GM23338 (cell line): Measurements from ENCODE around the gene G3BP1.

ENCODE experiments used
- CREB1 ChIP-seq: fragments of 250-450 bp; sonication (Bioruptor Pico); IDR thresholded peaks from 2 replicates; pipeline ENCODE4 v1.5.0; 2020; ENCODE audit warnings: low read depth, mild to moderate bottlenecking, moderate library complexity
- EZH2 ChIP-seq: fragments of 200-600 bp; sonication (generic); IDR thresholded peaks from one replicate; pipeline ENCODE4 v1.8.0; 2017; ENCODE audit warnings: antibody characterized with exemption, mild to moderate bottlenecking, low read depth; ENCODE audit not compliant: unreplicated experiment
- EZH2phosphoT487 ChIP-seq: fragments of 200-600 bp; sonication (generic); IDR thresholded peaks from one replicate; pipeline ENCODE4 v1.8.1; 2018; ENCODE audit warnings: antibody characterized with exemption; ENCODE audit not compliant: unreplicated experiment
- JUNB ChIP-seq: IDR thresholded peaks from one replicate; pipeline ENCODE4 v1.6.1; 2016; ENCODE audit warnings: antibody characterized with exemption; ENCODE audit not compliant: unreplicated experiment
- POLR2AphosphoS5 ChIP-seq: IDR thresholded peaks from 2 replicates; pipeline ENCODE4 v1.6.1; 2016; ENCODE audit warnings: antibody characterized with exemption, low read depth
- STAT1 ChIP-seq: IDR thresholded peaks from one replicate; pipeline ENCODE4 v1.6.1; 2016; ENCODE audit warnings: antibody characterized with exemption; ENCODE audit not compliant: unreplicated experiment
- ZNF114 ChIP-seq: fragments of 250-450 bp; sonication (Bioruptor Pico); IDR thresholded peaks from 2 replicates; pipeline ENCODE4 v1.5.0; 2020; ENCODE audit warnings: mild to moderate bottlenecking, moderate library complexity
- TF ChIP-seq, protein P1 (sequence below), 2 experiments: fragments of 200-600 bp in 1 of 2; sonication (generic) in 1 of 2; conservative IDR thresholded peaks; 2 replicates each; pipeline versions ENCODE4 v1.5.1 to v1.6.1; 2016 to 2017; ENCODE audit warnings: antibody characterized with exemption in 2 of 2, low read depth in 2 of 2, mild to moderate bottlenecking in 2 of 2, moderate library complexity in 1 of 2
- TF ChIP-seq, protein P2 (sequence below): IDR thresholded peaks from 2 replicates; pipeline ENCODE4 v1.6.1; 2016; ENCODE audit warnings: antibody characterized with exemption

DNA sequence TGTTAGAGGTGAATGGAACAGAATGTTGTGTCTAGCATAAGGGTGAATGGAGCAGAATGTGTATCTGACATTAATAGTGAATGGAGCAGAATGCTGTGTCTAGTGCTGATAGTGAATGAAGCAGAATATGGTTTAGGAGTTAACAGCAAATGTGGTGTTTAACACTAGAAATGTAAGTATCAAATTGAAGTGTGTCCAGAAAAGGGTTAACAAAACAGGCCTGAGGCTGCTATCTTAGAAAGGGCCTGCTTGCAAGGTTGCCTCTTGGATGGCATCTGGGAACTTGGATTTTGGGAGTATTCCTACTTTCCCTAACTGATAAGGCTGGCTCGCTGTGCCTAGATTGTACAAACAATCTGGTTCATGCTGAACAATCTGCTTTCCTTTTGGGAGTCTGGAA lies 76.1 kb downstream of the G3BP1 start:
- TF ChIP-seq, protein P1, sequence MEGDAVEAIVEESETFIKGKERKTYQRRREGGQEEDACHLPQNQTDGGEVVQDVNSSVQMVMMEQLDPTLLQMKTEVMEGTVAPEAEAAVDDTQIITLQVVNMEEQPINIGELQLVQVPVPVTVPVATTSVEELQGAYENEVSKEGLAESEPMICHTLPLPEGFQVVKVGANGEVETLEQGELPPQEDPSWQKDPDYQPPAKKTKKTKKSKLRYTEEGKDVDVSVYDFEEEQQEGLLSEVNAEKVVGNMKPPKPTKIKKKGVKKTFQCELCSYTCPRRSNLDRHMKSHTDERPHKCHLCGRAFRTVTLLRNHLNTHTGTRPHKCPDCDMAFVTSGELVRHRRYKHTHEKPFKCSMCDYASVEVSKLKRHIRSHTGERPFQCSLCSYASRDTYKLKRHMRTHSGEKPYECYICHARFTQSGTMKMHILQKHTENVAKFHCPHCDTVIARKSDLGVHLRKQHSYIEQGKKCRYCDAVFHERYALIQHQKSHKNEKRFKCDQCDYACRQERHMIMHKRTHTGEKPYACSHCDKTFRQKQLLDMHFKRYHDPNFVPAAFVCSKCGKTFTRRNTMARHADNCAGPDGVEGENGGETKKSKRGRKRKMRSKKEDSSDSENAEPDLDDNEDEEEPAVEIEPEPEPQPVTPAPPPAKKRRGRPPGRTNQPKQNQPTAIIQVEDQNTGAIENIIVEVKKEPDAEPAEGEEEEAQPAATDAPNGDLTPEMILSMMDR (conservative IDR thresholded peaks at IDR 0.05; ENCODE audit: low read depth in 2 of 2), result no peak
- no peak for TF ChIP-seq STAT1
- TF ChIP-seq POLR2AphosphoS5, result no peak
- TF ChIP-seq CREB1 (CRISPR knock-in tag), result no peak
- TF ChIP-seq EZH2, result no peak
- no peak for TF ChIP-seq EZH2phosphoT487
- no peak for TF ChIP-seq JUNB
- no peak for TF ChIP-seq ZNF114 (CRISPR knock-in tag)
- TF ChIP-seq, protein P2, sequence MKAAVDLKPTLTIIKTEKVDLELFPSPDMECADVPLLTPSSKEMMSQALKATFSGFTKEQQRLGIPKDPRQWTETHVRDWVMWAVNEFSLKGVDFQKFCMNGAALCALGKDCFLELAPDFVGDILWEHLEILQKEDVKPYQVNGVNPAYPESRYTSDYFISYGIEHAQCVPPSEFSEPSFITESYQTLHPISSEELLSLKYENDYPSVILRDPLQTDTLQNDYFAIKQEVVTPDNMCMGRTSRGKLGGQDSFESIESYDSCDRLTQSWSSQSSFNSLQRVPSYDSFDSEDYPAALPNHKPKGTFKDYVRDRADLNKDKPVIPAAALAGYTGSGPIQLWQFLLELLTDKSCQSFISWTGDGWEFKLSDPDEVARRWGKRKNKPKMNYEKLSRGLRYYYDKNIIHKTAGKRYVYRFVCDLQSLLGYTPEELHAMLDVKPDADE, result no peak
